Stimulated activated CD8-positive, alpha-beta memory T cell treated with anti-CD3 and anti-CD28 coated beads, Interleukin-15, amount 100 ng/mL, for 24 hours (primary cell): Measurements from ENCODE around the gene SIVA1.
A peak's percentile ranks its signal among the peaks of the same experiment; 100 is the strongest.

Experiments used
- DNase-seq: peaks from one replicate; pipeline ENCODE4 v3.0.0-alpha.2; 2020; ENCODE audit warnings: low read depth

Gene SIVA1

DNA sequence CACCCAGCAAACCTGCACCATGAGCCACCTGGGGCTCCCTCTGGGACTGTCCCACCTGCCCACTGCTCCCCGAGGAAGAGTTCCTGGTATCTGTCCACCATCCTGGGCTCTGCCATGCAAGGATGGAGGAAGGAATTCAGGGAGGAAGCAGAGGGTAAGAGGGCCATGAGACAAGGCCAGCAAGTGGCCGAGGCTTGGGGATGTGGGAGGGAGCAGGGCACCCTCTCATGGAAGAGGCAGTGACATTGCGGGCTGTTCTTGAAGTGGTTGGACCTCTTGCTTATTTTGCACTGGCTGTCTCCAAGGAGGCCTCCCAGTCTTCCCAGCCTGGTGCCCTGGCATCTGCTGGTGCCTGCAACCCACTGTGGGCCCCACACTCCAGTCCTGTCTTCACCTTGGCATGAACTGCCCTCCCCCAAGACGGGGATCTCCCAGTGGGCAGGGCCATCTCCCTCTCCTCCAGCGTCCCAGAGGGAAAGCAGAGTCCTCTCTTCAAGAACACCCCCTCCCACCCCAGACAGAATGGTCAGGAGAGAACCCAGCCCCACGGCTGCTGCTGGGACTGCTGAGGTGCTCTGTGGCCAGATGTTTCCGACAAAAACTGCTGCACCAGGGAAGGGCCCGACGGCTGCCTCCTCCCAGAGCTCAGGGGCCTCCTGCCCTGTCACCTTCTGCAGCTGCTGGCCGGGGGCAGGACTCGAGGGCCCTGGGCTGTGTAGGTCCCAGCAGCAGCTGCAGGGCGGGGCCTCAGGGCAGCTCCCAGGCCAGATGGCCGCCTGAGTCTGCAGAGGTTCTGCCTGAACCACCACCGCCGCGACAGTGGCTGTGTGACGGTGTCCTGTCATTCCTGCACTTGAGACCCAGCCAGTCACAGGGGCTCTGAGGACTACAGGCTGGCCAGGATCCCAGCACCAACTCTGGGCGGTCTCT is 44.4 kb downstream of the SIVA1 start:
- DNase-seq, result no peak

DNA sequence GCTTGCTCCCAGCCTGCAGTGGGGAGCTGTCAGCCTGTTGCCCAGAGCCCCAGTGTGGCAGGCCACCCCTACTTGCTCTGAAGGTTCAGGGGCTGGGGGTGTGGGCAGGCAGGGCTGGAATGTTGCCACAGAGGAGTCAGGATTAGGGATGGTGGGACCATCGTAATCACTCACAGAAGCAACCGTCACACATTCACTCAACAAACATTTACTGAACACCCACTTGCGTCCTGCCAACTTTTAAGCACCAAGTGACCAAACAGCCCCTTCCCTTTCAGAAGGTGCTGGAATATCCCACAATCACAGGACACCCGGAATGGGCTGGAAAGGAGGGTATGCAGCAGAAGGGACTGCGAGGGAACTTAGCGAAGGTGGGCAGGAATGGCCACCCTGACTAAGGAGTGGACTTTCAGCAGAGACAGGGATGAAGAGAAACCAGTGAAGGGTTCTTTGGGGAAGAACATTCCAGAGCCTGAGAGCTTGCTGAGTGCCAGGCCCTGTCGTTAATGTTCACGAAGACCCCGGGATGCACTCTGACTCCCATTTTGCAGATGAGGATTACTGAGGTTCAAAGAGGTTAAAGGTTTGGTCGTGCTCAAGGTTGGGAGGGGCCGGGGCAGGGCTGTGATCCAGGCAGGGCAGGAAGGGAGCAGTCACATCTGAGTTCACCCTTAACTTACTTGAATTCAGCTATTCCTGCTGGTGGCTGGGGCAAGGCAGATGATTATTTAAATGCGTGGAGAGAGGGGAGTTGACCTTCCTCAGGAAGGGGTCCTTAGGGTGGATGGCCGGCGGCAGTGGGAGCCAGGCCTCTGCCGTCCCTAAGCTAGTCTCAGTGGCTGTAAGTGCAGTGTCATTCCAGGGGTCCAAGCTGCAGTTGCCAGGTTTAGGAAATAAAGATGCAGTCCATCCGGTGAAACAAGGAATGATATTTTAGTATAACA is 45.6 kb downstream of the SIVA1 start:
- DNase-seq, result no peak

DNA sequence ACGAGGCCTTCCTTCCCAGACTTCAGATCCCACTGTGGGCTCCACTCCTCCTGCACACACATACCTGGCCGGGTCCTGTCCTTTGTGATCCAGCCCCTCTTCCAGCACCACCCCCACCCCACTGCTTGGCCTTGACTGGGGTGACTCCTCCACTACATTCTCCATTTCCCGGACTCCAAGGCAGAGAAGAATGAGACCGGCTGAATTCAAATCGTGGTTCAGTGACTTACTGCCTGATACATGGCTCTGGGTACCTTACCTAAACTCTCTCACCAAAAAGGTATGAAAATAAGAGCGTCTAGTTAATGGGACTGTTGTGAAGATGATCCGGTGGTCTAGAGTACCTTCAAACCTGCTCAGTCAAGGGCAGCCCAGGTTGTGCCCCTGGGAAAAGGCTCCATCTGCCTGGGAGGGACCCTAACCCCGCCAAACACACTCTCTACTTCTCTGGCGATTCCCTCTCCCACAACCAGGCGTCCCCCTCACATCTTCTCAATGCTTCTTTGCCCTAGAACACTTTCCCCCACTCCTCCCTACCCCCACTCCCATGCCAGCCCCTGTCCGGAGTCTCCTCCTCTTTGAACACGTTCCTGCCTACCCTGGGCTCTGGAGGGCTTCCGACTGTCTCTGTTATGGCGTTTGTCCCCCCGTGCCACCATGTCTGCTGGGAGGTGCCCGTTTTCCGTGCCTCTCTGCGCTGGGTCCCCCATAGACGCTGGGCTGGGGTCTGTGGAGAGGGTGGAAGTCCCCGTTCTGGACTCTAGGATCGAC is 46.5 kb downstream of the SIVA1 start:
- DNase-seq, result no peak

DNA sequence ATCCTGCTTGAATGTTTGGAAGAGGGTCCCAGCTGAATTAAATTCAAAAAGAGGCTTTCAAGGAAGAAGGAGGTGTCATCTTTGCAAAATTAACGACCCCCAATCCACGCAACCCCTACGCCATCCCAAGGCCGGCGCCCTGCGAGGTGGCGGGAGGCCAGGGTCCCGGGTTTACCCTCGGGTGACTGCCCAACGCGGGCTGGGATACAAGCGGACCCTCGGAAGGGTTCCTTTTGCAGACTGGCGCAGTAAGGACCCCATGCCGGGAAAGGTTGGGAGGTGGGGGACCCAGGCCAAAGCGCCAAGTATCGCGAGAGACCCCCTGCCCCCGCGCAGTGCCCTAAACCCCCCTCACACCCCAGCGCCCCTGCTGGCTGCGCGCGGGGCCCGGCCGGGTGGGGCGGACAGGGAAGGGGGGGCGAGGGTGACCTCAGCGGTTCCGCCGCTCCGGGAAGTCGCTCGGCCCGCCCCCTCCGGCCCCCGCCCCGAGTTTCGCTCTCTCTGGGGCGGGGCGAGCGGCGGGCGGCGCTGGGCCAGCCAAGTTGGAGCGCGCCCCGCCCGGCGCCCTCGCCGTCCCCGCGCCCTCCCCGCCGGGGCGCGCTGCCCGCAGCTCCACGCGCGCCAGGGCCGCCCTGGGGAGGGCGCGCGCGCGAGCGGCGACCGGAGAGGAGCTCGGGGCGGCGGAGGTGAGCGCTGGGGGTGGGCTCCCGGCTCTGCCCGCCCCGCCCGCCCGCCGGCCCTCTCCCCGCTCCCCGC is 47.2 kb downstream of the SIVA1 start:
- peak; percentile 62 for DNase-seq

DNA sequence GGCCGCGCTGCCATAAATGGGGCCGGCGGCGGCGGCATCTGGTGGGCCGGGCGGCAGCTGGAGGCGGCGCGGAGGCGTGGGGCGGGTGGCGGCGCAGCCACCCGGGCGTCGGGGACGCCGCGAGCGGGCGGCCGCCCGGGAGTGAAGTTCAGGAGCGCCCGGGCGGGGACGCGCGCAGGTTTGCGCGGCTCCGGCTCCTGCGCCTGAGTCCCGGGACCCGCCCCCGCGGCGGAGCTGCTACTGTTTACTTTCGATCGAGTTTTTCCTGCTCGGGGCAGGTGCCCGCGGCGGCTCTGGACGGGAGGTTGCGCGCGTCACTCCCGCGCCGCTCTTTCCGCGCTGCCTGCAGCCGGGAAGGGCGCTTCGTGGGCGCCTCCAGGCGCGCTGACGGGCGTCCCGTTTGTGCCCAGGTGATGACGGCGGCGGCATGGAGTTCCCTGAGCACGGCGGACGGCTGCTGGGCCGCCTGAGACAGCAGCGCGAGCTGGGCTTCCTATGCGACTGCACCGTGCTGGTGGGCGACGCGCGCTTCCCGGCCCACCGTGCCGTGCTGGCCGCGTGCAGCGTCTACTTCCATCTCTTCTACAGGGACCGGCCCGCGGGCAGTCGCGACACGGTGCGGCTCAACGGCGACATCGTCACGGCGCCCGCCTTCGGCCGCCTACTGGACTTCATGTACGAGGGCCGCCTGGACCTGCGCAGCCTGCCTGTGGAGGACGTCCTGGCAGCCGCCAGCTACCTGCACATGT is 48.0 kb downstream of the SIVA1 start, which contains the start of gene ZBTB42:
TSS of gene ZBTB42 (plus strand) at position 331 of the 749 bp plus-strand sequence. CDS start at position 428, 97 bp downstream.
- no peak for DNase-seq

DNA sequence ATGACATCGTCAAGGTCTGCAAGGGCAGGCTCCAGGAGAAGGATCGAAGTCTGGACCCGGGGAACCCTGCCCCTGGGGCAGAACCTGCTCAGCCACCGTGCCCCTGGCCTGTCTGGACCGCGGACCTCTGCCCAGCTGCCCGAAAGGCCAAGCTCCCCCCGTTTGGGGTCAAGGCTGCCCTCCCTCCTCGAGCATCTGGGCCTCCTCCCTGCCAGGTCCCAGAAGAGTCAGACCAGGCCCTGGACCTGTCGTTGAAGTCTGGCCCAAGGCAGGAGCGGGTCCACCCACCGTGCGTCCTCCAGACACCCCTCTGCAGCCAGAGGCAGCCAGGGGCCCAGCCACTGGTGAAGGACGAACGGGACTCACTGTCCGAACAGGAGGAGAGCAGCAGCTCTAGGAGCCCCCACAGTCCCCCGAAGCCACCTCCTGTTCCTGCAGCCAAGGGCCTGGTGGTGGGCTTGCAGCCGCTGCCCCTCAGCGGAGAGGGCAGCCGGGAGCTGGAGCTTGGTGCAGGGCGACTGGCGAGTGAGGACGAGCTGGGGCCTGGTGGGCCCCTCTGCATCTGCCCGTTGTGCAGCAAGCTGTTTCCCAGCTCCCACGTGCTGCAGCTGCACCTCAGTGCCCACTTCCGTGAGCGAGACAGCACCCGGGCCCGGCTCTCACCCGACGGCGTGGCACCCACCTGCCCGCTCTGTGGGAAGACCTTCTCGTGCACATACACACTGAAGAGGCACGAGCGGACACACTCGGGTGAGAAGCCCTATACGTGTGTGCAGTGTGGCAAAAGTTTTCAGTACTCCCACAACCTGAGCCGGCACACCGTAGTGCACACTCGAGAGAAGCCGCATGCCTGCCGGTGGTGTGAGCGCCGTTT is 48.8 kb downstream of the SIVA1 start:
- no peak for DNase-seq

DNA sequence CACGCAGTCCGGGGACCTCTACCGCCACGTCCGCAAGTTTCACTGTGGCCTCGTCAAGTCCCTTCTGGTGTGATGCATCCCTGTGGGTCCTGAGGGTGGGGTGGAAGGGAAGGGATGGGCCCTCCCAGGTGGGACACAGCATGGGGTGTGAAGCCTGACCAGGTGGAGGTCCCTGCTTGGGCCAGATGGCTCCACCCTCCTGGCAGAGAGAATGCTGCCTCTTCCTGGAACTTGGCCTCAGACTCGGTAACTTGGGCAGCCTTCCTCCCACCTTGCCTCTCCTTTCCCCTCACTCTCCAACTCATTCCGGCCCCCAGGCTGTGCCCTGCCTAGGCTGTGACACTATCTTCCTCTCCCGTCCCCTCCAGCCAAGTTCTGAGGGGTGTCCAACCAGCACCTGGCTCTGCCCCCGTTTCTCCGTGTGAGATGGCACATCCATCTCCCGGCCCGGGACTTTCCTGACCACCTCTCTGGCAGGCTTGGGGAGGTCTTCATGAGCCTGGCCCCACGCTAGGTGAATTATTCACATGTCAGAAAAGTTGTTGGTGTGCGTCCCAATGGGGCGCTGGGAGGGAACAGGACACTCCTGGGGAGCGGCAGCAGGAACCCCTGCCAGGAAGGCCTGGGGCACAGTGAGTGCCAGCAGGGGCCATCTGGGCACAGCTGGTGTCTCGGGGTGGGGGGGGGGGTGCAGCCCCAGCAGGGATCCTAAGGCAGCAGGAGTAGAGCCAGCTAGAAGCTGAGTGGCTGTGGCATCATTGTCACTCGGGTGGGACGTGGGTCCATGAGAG is 49.6 kb downstream of the SIVA1 start:
- DNase-seq, result no peak

DNA sequence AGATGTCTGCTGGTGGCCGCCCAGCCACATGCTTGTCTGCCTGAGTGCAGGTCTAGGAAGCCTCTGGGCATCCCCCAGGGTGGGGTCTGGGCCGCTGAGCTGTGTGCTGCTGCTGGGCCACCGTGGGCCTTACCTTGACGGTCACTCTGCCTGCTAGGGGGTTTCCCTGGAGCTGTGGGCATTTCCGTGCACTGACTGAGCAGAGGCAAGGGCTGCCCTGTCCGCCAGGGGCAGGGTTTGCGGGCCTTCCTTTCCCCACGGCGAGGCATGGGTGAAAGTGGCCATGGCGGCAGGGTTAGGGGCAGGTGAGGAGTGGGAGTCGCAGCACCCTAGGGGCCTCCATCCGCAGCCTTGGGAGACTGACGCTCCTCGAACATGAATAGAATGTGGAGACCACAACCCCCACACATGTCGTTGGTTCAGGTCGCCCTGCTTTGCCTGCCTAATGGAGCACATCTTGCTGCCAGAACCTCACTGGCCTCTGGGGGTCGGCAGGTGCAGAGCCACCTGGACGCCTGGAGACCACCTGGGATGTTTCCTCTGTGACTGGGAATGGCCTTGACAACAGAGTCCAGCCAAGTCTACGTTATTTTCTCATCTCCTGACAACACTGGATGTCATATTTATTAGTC is 50.4 kb downstream of the SIVA1 start:
- DNase-seq, result no peak

DNA sequence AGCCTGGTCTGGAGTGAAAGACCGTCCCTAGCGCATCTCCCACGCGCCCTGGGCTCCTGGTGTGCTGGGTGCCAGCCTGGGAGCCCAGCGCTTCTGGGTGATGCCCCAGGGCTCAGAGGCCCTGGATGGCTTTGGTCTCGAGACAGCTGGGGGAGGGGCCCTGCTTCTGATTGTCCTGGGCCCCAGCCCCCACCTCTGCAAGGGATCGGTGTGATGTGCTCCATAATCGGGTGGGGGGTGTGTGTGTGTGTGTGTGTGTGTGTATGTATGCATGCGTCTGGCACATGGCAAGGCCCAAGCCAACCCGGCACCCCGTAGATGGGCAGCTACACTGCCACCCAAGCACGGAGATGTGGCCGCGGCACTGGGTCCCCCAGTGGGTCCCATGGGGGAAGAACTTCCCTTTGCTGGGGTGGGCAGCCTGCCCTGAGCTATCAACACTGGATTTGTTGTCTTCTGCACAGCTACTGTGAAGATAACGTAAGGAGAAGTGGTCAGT is 51.0 kb downstream of the SIVA1 start:
- no peak for DNase-seq

DNA sequence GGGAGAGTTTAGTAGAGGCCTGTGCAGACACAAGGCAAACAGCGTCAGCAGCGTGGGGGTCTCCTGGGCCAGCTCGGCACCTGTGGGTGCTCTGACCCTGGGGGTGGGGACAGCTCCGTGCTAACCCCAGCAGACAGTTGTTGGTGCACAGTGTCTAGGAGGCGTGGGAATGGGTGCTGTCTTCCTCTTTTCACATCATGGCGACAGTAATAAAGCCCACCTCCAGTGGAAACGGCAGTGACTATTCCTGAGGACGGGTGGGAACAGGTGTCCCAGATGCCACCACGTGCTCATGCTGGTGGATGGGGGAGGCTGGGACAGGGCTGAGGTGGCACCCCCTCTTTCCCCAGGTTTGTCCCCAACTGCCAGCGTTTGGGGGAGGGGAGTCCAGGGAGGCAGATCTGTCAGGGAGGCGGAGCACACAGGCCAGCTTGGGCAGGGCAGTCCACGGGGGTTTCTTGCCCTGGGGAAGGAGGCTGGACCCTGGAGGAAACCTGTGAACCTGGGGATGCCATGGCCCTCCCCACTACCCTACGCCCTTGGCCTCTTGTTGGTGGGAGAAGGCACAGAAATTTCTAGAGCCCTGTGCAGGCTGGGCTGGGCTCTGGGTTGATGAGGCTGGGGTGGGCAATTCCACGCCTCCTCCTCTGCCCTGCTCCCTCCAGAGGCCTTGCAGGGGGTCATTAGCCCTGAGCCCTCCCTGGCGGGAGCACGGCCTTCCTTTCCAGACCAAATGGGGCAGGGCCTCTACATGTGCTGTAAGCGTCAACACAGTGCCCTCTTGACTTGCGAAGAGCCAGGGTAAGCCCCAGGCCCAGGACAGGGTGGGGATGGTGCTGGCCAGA is 51.8 kb downstream of the SIVA1 start:
- DNase-seq, result no peak

DNA sequence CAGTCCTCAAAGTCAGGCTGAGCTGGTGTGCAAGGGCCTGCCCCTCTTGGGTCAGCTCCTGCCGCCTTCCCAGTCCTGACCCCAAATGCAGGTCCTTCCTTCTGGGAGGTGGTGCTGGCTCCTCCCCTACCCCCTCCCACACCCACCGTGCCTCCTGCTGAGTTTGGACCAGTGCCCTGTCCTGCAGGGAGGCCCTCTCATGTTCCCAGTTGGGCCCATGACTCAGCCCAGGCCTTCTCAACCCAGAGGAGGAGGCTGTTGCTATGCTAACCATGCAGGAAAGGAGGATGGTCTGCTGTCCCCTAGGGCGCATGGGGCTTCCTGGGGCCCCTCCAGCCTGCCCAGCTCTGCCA is 52.4 kb downstream of the SIVA1 start:
- no peak for DNase-seq

DNA sequence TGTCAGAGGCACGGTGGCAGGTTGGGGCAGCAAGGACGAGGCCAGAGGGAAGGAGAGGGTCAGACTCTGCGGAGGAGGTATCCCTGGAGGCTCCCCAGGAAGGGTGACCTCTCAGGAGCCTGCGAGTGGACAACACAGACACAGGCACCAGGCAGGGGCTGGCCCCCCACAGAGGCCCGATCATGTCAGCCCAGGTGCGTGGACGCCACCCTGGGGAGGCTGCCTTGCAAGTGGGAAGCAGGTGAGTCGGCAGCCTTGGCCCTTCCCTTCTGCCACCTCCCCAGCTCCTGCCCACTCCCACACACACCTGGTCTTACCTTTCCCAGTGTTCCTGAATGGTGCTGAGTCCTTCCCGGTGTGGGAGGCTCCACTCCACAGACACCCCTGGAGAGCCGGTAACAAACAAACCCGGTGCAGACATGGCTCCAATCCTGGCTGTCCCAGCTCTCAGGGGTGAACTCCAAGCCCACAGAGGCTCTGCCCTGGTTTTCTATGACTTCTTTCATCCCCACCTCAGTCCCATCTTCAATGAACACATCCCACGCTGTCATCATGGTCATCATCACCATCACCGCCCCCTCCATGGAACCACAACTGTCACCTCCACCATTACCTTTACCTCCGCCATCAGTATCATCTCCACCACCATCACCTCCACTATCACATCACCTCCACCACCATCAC is 53.1 kb downstream of the SIVA1 start:
- DNase-seq, result no peak

DNA sequence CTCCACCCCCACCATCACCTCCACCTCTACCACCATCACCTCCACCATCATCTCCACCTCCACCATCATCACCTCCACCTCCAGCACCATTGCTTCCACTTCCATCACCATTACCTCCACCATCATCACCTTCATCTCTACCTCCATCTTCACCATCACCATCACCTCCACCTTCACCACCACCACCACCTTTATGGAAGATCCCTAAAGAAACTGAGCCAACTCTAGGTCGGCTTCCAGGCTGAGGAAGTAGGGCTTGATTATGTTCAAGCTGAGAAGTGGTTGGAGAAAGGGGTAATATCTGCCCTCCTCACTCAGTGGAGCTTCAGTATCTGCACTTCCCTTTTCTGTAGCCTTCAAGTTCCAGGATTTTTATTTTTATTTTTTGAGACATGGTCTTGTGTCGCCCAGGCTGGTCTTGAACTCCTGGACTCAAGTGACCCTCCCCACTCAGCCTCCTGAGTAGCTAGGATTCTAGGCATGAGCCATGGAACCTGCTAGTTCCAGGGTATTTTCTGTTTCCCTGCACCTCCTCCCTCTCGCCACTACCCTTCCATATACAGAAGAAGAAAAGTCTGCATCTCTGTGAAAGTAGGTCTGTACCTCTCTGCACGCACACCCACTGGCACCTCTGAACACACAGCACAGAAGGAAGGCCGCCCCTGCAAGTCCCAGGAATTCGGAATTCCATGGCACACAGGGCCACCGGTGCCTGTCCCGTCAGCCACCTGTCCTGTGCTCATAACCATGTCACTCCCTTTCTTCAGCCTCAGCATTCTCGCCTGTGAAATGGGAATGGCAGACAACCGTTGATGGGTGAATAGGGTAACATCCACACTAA is 53.9 kb downstream of the SIVA1 start:
- no peak for DNase-seq

DNA sequence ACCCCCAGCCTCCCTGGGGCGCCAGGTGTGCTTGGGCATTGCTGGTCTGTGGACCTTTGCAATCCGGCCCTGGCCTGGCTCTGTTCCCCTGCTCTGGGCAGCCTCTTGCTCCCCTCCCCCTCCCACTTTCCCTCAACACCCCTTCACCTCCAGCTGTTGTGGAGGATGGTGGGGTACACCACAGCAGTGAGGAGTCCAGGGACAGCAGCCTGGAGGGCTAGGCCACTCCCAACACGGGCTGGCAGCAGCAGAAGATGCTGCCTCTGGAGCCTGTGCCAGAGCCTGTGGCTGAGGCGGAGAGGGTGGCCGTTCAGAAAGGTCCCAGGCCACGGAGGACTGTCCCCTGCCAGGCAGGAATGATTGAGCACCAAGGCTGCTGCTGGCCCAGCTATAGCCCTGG is 55.5 kb downstream of the SIVA1 start:
- DNase-seq, result no peak
